SH-SY5Y (cell line): ENCODE data around the gene CABP7.

Source experiments
- GATA2 ChIP-seq: IDR thresholded peaks from 2 replicates; pipeline ENCODE4 v1.6.1; 2011; ENCODE audit warnings: mild to moderate bottlenecking, low read depth, low read length
- GATA3 ChIP-seq: IDR thresholded peaks from 2 replicates; pipeline ENCODE4 v1.6.1; 2011; ENCODE audit warnings: low read depth, mild to moderate bottlenecking, low read length, moderate library complexity

Gene CABP7

DNA sequence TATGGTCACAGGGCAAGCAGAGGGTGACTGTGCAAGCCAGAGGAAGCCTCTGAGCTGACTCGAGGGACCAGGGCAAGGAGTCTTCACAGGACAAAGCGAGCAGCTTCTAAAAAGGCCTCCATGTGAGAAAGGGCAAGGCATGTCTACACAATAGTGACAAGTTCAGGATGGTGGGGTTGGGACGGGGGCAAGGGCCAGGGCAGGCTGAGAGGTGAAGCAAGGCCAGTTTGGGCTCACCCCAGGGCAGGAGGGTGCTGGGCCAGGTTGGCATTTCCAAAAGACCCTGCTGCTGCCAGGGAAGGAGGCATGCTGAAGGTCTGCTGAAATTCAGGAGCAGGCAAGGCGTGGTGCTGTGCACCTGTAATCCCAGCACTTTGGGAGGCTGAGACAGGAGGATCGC, 12.3 kb upstream of the CABP7 start:
- TF ChIP-seq GATA2 (no peak), GATA3 (no peak)

DNA sequence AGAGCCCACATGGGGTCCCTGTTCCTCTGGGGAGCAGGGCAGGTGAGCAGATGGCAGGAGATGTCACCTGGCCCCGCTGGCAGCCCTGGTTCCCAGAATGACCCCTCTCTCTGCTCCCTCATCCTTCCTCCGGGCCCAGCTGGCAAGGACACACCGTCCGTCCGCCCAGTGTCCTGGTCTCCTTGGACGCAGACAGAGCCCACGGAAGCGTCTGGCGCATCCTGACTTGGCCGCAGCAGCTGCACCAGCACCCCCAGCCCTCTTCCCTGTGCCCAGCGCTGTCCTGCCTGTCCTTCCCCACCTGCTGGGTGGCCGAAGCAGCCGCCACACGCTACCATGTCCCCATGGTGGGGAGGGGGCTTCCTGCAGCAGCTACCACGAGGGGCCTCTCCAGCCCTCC, 9.6 kb upstream of the CABP7 start:
- TF ChIP-seq GATA3 (no peak), GATA2 (no peak)

DNA sequence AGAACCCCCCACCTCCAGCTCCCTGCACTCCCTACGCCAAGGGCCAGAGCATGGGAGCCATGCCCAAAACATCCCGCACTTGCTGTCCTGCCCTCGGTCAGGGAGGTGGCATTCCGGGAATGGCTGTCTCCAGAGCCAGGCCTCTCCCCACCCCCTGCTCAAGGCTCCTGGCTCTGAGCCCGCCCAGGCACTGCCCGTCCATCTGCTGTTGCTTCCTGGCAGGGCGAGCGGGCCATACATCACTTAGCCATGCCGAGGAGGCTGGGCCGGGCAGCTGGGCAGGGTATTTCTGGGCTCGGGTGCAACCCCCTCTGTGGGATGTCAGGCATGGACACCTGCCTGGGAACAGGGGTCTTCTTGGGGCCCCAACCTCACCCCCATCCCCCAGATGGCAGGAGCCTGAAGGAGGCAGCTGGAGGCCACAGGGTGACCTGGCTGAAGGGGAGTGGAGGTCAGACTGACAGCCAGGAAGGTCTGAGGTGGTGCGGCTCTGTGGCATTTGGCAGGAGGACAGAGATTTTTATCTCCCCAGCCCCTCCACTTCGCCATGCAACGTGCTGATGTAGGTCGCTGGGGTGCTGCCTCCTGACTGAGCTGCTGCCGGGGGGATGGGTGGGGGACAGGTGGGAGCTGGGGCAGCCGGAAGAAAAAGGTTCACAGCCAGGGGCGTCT, 8.7 kb upstream of the CABP7 start:
- TF ChIP-seq GATA3 (no peak), GATA2 (peak; percentile 98)

DNA sequence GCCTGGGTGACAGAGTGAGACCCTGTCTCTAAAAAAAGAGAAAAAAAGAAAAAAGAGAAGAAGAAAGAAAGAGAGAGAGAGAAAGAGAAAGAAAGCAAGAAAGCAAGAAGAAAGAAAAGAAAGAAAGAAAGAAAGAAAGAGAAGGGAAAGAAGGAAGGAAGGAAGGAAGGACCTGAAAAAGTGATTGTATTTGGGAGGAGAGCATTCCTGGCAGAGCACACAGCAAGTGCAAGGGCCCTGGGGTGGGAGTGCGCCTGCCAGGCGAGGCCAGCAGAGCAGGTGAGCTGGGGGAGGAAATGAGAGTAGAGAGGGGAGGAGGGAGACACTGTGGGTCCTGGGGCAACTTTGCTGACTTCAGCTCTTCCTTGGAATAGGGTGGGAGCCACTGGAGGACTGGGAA, 7.7 kb upstream of the CABP7 start:
- TF ChIP-seq GATA3 (no peak), GATA2 (no peak)

DNA sequence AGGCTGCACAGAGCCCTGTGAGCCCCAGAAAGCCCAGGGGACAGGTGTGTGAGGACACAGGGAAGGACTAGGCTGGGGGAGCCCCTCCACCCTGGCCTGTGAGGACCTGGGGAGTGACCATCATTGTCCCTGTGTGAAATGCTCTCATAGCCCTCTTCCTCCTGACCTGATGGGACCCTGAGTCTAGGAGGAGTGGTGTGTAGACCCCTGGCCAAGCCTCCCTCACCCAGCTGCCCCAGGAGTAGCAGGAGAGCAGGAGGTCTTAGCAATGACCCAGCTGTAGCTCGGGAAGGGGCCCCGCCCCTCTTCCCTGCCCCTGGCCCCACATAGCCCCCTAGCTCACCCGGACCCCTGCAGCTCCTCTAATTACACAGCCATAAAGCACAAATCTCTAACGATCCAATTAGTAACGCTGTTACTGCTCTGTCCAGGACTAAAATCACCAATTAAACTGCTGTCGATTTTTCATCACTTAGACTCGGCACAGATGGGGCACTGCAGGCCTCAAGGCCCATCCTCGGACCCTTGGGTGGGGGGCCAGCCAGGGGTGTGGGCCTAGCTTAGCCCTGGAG, 6.6 kb upstream of the CABP7 start:
- no peak for TF ChIP-seq GATA3
- TF ChIP-seq GATA2 = no peak

DNA sequence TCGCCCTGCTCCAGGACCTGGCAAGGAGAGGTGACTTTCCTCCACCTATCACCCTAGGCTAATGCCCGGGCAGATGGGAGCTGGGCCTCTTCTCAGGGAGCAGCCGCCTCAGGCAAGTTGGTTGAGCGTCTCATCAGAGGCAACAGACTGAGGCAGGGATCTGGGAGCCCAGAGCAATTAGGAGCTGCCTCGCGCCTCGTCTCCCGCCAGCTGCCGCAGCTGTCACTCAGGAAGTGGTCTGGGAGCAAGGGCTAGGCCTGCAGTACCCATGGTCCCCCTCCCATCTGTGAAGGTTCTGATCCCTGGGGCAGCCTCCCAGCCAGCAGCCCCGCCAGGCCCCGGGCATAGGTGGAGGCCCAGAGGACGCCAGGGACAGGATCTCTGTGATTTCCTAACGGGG, 4.6 kb upstream of the CABP7 start:
- TF ChIP-seq GATA2 = no peak
- TF ChIP-seq GATA3 = no peak

DNA sequence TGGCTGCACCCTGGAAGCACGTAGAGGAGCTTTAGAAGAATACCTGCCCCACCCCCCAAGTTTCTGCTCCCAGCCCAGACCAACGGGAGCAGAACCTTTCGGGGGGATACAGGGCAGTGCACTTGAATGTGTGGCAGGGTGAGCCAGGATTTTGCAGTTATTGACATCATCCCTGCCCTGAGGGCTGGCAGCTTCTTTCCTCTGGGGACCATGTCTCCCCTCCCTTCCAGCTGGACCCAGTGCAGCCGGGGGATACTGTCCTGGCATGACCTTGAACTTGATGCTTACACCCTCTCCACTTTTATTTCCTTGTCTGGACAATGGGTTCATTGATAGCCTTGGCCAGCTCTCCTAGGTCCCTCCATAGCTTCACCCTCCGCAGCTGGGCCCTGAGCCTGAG, 4.1 kb upstream of the CABP7 start:
- TF ChIP-seq GATA3 = no peak
- no peak for TF ChIP-seq GATA2

DNA sequence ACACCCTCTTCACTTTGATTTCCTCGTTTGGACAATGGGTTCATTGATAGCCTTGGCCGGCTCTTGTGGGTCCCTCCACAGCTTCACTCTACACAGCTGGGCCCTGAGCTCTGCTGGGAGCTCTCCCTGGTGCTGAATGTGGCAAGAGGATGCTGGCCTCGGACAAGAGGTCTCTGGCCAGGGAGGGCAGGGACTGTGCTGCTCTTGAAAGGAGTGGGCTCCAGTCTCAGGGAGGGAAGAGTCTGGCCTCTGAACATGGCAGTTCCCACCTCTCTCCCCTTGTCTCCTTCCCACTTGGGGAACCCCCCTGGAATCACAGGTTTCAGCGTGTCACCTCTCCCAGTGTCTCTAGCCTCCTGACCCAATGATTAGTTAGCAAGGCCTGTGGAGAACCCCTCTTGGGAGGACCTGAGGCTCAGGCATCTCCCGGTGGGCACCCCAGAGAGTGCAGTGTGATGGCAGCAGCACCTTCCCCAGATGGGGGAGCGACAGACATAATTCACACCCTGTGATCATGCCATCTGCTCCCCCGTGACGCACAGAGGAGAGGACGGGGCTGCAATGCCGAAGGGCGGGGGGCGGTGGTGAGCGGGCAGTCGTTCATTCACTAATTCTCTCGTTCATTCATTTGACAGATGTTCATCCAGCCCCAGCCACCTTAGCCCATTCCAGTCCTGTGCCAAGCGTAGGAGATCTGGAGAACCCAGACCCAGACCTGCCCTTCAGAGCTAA, 2.8 kb upstream of the CABP7 start:
- TF ChIP-seq GATA2 (no peak), GATA3 (no peak)

DNA sequence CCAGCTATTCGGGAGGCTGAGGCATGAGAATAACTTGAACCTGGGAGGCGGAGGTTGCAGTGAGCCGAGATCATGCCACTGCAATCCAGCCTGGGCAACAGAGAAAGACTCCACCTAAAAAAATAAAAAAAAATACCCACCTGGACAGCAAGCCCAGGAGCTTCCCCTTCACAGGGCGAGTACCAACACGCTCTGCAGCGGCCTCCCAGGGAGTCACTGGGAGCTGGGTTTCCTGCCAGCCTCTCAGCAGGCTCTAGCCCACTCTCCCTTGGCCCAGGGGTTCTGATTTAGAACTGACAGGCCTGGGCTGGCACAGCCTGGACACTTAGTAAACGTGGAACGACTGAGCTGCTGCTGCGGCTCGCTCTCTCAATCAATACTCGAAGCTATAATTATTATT, 2.0 kb upstream of the CABP7 start:
- TF ChIP-seq GATA2 = no peak
- no peak for TF ChIP-seq GATA3

DNA sequence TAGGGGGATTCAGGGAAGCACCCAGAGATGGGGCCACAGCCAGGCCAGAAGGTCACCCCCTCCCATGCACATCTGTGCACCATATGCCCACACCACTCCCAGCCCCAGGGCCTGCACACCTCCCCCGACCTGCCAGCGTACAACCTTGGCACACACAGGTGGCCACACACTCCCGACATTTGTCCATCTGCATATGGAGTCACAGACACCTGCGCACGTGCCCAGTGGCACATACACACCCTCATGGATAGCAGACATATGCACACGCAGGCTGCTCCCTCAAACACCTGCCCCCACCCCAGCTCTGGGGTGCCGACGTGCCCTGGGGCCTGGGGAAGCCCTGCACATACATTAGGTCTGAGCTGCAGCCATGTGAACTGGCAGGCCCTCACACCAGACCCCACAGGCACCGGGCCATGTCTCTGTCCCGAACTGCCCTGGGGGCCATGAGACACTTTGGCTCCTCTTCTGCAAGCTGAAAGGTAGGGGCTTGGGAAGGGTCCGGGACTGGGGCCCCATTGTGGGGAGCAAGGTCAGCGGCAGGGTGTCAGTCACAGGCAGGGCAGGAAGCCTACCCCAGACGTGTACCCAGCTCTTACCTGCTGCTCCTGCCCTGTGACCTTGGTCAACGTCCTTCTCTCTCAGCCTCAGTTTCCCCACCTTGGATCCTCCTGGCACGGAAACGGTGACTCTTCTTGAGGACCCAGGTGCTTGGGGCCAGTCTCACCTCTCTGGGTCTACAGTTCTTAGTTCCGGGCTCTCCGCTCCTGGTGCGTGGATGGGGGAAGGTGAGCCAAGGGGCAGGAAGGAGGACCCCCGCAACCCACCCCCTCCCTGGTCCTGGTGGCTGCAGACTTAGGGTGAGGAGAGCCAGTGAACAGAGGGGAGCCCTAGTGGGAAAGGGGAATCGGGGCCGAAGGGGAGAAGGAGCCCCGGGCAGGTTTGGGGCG, 579 bp upstream of the CABP7 start:
- TF ChIP-seq GATA2 (no peak), GATA3 (no peak)

DNA sequence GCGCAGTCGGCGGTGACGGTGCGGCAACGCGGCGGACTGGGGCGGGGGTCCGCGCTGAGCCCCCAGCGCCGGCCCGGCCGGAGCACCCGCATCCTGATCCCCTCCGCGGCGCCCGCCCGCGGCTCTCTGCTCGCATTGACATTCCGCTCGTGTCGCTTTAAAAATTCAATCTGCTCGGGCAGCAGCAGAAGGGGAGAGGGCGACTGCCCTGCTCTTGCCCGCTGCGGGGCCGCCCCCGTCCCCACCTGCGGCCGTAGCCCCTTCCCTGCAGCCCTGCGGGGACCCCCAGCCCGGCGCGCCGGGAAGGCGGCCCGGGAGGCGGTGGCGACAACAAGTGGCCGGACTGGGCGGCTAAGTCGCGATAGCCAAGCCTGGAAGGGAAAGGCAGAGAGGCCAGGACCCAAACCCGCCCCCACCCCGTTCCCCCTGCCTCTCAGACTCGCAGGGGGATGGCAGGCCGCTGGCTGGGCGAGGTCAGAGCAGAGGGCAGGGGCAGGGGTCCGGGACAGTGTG, 1.1 kb downstream of the CABP7 start:
- no peak for TF ChIP-seq GATA3
- no peak for TF ChIP-seq GATA2

DNA sequence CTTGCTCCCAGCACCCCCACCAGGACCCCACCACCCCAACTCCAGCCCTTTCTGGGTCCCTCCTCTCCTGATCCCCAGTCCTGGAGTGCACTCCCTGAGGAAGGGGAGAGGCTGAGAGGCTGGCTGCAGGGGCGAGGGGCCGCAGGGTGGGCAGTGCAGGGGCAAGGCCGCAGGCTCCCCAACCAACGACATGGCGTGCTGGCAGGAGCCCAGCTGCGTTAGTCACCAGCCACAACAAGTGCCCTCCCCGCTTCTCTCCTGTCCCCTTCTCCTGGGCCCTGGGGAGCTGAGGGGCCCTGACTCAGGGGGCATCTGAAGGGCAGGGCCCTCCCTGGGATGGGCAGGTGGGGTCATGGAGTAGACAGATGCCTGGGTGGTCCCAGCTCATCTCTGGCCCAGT, 2.3 kb downstream of the CABP7 start:
- TF ChIP-seq GATA3 (no peak), GATA2 (no peak)

DNA sequence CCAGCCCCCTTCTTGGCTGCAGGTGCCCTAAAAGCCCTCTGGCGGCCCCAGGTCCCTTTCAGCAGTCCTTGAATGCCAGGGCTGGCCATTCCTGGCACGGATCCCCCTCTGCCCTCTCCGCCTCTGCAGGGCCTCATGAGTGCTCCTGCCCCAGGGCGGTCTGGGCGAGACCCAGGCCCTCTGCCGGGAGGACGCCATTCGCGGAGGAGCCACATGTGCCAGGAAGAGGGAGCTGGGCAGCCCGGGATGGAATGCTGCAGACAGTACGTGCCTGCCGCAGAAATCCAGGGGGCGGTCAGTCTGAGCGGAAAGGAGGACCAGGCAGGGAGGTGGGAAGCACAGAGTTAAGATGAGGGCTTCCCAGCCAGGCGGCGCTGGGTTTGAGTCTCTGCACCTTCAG, 2.8 kb downstream of the CABP7 start:
- no peak for TF ChIP-seq GATA3
- no peak for TF ChIP-seq GATA2

DNA sequence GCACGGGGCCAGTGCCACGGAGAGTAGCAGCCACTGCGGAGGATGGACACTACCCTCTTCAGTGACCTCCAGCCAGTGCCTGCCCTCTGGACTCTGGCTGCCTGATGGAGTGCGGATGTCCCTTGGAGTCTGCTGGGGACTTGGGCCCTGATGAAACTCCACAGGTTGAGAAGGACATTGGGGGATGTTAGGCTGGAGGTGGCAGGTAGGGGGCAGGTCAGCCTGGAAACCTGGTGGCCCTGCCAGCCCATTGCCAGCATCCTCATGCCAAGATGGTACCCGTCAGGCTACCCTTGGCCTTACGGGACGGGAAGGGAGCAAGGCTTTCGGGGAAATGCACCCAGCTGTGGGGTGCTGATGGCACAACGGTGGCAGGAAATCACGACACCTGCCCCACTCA, 4.0 kb downstream of the CABP7 start:
- TF ChIP-seq GATA2 (no peak), GATA3 (no peak)
